A549 (cell line): ENCODE results near the gene FBXL13.

ENCODE experiments used
- BCL3 ChIP-seq: fragments of >200 bp; sonication (Bioruptor Twin); formaldehyde crosslinking; IDR thresholded peaks from 3 replicates; pipeline ENCODE4 v1.6.1; 2016
- CHD4 ChIP-seq: fragments of 200-600 bp; sonication (generic); IDR thresholded peaks from 2 replicates; pipeline ENCODE4 v1.6.1; 2016; ENCODE audit warnings: antibody characterized with exemption, mild to moderate bottlenecking, borderline replicate concordance
- CTCF ChIP-seq: fragments of >200 bp; sonication (Bioruptor Twin); formaldehyde crosslinking; IDR thresholded peaks from 3 replicates; pipeline ENCODE4 v1.5.1; 2016
- E2F6 ChIP-seq: IDR thresholded peaks from 2 replicates; pipeline ENCODE4 v1.6.1; 2012; ENCODE audit warnings: low read depth, borderline replicate concordance
- EP300 ChIP-seq, 2 experiments: fragments of >200 bp; sonication (Bioruptor Twin); formaldehyde crosslinking; IDR thresholded peaks; 2 replicates in 1 of 2; 3 replicates in 1 of 2; pipeline ENCODE4 v1.6.1; 2016 to 2017
- NFE2L2 ChIP-seq: fragments of 150-350 bp; conservative IDR thresholded peaks from 2 replicates; pipeline ENCODE4 v1.6.1; 2014; ENCODE audit warnings: low read length
- POLR2A ChIP-seq: IDR thresholded peaks from 2 replicates; pipeline ENCODE4 v1.6.1; 2012; ENCODE audit warnings: mild to moderate bottlenecking, low read length
- RFX5 ChIP-seq: fragments of 450-650 bp; IDR thresholded peaks from 2 replicates; pipeline ENCODE4 v1.7.1; 2014; ENCODE audit warnings: antibody characterized with exemption, mild to moderate bottlenecking, moderate library complexity
- TF ChIP-seq, protein P1 (sequence below): fragments of 450-650 bp; IDR thresholded peaks from 2 replicates; pipeline ENCODE4 v1.6.1; 2014; ENCODE audit warnings: antibody characterized with exemption
- TF ChIP-seq, protein P2 (sequence below): fragments of 200-600 bp; sonication (generic); IDR thresholded peaks from 2 replicates; pipeline ENCODE4 v1.6.1; 2016; ENCODE audit warnings: antibody characterized with exemption, mild to moderate bottlenecking, moderate library complexity

- no peak for TF ChIP-seq CTCF
- no peak for TF ChIP-seq POLR2A
- no peak for TF ChIP-seq EP300 (IDR thresholded peaks at IDR 0.05)
- no peak for TF ChIP-seq NFE2L2
- TF ChIP-seq, protein P1, sequence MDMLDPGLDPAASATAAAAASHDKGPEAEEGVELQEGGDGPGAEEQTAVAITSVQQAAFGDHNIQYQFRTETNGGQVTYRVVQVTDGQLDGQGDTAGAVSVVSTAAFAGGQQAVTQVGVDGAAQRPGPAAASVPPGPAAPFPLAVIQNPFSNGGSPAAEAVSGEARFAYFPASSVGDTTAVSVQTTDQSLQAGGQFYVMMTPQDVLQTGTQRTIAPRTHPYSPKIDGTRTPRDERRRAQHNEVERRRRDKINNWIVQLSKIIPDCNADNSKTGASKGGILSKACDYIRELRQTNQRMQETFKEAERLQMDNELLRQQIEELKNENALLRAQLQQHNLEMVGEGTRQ: no peak
- TF ChIP-seq CHD4: no peak
- TF ChIP-seq, protein P2, sequence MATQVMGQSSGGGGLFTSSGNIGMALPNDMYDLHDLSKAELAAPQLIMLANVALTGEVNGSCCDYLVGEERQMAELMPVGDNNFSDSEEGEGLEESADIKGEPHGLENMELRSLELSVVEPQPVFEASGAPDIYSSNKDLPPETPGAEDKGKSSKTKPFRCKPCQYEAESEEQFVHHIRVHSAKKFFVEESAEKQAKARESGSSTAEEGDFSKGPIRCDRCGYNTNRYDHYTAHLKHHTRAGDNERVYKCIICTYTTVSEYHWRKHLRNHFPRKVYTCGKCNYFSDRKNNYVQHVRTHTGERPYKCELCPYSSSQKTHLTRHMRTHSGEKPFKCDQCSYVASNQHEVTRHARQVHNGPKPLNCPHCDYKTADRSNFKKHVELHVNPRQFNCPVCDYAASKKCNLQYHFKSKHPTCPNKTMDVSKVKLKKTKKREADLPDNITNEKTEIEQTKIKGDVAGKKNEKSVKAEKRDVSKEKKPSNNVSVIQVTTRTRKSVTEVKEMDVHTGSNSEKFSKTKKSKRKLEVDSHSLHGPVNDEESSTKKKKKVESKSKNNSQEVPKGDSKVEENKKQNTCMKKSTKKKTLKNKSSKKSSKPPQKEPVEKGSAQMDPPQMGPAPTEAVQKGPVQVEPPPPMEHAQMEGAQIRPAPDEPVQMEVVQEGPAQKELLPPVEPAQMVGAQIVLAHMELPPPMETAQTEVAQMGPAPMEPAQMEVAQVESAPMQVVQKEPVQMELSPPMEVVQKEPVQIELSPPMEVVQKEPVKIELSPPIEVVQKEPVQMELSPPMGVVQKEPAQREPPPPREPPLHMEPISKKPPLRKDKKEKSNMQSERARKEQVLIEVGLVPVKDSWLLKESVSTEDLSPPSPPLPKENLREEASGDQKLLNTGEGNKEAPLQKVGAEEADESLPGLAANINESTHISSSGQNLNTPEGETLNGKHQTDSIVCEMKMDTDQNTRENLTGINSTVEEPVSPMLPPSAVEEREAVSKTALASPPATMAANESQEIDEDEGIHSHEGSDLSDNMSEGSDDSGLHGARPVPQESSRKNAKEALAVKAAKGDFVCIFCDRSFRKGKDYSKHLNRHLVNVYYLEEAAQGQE: no peak
- TF ChIP-seq BCL3: no peak
- no peak for TF ChIP-seq E2F6
- no peak for TF ChIP-seq RFX5
These were observed 263.7 kb downstream of the FBXL13 start for GRCh38 chr7:102810916-102811315.
